HuH-7 (cell line): ENCODE results near the gene CCDC169.

Experiments used
- DNase-seq: peaks from one replicate; pipeline ENCODE4 v3.0.0; 2011; ENCODE audit warnings: low spot score

Gene CCDC169

DNA sequence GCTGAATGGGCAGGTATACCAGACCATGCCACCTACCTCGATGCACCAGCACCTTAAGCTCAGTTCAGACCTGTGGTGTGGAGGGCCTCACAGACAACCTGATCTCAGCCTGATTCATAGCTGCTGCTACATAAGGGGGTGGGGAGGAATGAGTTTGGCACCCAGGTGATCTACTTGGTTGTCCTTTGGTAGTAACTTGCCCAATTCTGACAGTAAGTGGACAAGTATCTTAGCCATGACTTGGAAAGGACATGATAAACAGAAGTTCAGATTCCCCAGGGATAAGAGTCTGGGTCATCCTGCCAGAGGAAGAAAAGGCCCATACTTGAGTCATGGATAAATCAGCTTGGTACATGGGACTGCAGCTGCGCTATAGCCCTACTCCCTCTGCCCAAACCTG, 54.9 kb downstream of the CCDC169 start:
- DNase-seq, result no peak

DNA sequence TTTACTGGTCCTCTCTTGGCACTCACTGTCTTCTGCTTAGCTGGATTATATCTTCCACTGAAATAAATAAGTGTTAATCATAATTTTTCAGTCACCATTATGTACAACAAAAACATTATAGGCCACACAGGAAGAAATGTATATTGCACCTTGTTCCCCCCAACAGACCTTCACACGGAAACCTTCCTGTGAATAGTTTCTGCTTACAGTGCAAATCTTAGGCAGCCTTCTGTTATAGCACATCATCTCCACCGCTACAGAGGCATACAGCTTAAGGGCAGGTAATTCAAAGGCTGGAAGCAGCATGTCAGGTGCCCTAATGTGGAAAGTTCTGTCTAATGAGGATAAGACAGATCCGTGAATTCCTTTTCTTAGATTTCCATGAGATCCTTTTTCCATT, 66.4 kb downstream of the CCDC169 start:
- DNase-seq, result no peak

- no peak for DNase-seq
Measured at GRCh38 chr13:36224730-36225129, 72.9 kb downstream of the CCDC169 start.

DNA sequence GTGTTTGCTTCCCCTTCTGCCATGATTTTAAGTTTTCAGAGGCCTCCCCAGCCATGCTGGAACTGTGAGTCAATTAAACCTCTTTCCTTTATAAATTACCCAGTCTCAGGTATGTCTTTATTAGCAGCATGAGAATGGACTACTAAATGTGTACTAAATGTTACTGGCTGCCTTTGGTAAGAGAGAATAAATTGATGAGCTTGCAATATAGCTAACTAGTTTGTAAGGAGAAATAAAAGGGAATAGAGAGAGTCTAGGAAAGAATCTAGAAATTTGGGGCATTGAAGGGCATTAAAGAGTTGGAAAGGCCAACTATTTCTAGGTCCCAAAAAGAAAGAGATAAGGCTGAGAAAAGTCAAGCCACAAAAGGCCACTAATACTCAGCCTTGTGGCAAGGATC, 77.7 kb downstream of the CCDC169 start:
- no peak for DNase-seq

- DNase-seq, result no peak
Measured at GRCh38 chr13:36217456-36217855, 80.2 kb downstream of the CCDC169 start.

- no peak for DNase-seq
Measured at GRCh38 chr13:36214163-36214921, 83.3 kb downstream of the CCDC169 start, which contains the start of gene SOHLH2. SOHLH2 (minus strand) TSS chr13:36214556; CDS start chr13:36214526, 30 bp downstream.

DNA sequence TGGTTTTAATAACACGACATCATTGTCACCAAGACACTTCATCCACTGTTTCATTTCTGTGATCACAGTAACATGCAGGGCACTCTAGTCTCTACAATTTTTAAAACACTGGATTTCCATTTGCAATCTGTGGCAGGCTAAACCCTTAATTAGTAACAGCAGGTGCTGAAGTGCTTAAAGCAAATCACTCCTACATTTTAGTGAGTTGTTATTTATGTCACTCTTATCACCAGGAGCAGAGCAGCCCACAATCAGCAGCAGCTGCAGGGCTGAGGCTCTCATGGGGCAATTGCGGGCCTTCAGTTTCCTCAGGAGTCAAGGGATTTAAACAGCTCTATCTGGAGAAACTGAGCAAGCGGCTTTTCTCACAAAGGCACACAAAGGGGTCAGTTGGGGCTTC, 84.8 kb downstream of the CCDC169 start:
- DNase-seq, result no peak

DNA sequence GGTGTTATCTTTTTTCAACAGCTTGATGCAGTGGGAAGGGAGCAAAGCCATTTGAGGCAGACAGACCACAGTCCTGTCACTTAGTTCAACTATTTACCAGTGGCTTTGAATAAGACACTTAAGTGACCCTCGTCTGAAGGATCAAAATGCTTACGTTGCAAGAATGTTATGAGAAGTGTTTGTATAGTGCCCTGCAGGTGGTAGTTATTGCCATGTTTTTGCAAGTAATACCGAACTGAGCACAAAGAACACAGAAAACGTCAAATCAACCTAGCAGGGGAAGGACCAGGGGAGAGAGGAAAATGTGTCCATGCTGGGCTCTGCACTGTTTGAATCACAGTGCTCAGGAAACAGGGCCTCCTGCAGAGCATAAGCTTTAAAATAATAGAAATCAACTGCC, 86.0 kb downstream of the CCDC169 start:
- no peak for DNase-seq

GRCh38 chr13:36210738-36211137, 86.9 kb downstream of the CCDC169 start:
- no peak for DNase-seq

DNA sequence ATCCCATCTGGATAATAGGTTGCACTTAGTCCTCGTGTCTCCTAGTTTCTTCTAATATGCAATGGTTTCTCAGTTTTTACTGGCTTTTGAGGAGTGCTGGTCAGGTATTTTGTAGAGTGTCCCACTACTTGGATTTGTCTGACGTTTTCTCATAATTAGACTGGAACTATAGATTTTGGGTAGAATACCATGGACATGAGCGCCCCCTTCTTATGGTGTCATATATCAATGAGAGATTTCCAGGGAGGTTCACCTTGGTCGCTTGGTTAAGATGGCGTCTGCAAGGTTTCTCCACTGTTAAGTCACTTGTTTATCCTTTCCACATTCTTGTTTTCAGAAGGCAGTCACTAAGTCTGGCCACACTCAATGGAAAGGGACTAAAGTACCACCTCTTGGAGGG, 89.9 kb downstream of the CCDC169 start:
- no peak for DNase-seq

DNA sequence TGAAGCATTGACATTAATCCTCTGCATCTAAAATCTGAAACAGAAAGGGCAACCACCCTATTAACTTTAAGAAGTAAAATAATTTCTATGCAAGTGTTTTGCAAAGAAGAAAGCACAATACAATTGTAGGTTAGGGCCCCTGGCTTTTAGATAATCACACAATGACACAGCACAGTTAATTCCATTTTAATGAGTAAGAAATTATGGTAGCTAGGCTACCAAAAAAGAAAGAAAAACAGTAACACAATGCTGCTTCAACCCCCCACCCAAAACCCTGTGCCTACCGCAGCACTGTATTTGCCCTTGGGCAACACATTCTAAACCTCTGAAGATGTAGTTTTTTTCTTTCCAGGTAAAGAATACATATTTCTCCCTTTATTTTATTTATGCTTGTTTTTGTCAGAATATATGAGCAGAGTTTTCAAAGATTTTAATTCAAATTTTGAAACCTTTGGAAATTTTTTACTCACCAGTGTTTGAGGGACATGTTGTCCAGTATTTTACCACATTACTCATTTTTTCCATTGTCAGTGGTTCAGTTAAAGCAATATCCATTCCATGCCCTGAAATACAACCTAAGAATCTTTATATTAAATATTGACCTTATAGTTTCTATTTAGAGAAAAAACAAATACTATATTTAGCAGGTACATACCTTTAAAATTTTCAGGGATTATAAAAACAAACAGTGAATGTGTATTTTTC, 104.3 kb downstream of the CCDC169 start:
- no peak for DNase-seq

DNA sequence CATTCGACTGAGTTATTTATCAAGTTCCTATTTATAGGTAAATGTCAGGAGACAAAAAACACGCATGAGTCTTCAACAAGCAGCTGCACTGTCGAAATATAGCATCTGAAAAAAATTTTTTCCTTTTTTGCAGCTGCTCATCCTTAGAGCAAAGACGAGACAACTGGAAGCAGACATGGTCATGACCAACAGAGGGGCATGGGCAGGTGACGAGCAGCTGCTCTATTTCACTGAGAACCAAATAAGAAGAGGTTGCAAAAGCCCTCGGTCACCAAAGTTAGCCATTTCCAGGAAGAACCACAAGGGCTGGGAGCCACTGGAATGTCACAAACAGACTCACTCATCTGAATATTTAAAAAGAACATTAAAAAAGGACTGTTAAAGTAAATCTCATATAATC, 105.4 kb downstream of the CCDC169 start:
- DNase-seq, result no peak

DNA sequence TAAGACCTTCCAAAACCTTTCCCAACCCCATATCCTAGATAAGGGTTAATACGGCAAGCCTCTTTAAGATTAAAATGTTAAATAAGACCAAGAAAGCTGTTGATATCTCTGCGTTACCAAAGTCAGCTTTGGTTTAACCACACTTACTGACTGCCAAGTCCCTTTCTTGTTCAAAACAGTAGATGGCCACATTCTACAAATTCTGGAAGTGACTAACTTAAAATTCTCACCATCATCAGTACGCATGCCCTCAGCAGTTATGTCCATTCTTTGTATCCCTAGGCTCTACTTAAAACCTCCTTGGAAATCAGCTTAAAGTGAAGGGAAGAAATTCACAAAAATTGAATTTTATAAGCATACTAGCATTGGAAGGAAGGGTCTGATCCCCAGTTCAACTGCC, 106.8 kb downstream of the CCDC169 start:
- DNase-seq, result no peak

GRCh38 chr13:36188441-36188840, 109.2 kb downstream of the CCDC169 start:
- no peak for DNase-seq

- DNase-seq, result no peak
Measured at GRCh38 chr13:36183901-36184300, 113.7 kb downstream of the CCDC169 start.
